Measurements from ENCODE around the gene LPCAT1. TPM values are rescaled to one million over a fixed set of nuclear protein-coding genes. Genes with fewer than 3 reads are reported as not detected.

Gene LPCAT1
- total RNA-seq, 1 donor from 2014 or later: 37.9 TPM

DNA sequence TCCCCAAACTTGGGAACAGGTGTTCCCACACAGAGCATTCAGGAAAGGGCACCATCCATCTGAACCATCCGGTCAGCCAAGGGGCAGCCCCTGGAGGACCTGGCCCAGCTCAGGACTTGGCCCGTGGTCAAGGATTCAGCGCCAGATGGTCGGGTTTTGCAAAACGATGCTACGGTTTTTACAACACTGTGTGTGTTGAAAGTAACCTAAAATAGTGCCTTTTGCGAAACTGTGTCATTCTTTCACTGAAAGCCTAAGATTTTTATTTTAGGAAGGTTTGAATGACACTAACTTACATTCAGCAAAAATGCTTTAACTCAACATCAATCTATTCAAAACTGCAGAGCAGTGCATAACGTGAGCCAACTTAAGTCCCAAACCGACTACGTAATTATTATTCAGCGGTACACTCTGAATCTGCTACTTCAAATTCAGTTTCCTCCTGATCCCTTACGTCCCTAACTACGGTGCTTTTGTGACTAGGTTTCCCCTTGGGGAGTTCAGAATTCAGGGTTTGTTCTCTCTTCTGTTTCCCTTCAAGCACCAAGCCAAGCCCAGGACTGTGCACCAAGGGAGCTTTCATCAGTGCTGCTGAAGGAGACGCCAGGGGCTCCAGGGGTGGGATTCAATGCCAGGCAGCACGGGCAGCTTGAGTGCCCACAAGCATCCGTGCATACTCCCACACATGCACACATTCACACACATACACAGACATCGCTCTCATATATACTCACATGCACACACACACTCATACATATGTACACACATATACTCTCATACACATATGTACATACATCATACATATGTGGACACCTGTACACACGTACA is 25.8 kb downstream of the LPCAT1 start:
- H3K27me3 Mint-ChIP-seq (ENCODE audit: unreplicated experiment): no peaks in the 10 kb centered on the region
- no peak overlapping the region for H3K4me3 Mint-ChIP-seq (ENCODE audit: unreplicated experiment)
- no peak for DNase-seq (ENCODE audit: extremely low spot score, unreplicated experiment)
- TF ChIP-seq CTCF (IDR thresholded peaks at IDR 0.05): no peak
- peaks cover 7% of the 10 kb centered on the region for H3K4me1 Mint-ChIP-seq (ENCODE audit: unreplicated experiment)
- H3K36me3 Mint-ChIP-seq (ENCODE audit: unreplicated experiment): peaks cover 6% of the 10 kb centered on the region
- no peak overlapping the region for H3K27ac Mint-ChIP-seq (ENCODE audit: unreplicated experiment)
- H3K9me3 Mint-ChIP-seq (ENCODE audit: unreplicated experiment): no peaks in the 10 kb centered on the region

GRCh38 chr5:1497242-1497777 is 26.4 kb downstream of the LPCAT1 start:
- no peak for TF ChIP-seq CTCF (IDR thresholded peaks at IDR 0.05)
- no peak for DNase-seq (ENCODE audit: extremely low spot score, unreplicated experiment)
- no peak overlapping the region for H3K4me3 Mint-ChIP-seq (ENCODE audit: unreplicated experiment)
- no peak overlapping the region for H3K27ac Mint-ChIP-seq (ENCODE audit: unreplicated experiment)
- no peaks in the 10 kb centered on the region for H3K9me3 Mint-ChIP-seq (ENCODE audit: unreplicated experiment)
- H3K36me3 Mint-ChIP-seq (ENCODE audit: unreplicated experiment): peaks cover 10% of the 10 kb centered on the region
- H3K4me1 Mint-ChIP-seq (ENCODE audit: unreplicated experiment): peaks cover 7% of the 10 kb centered on the region
- no peaks in the 10 kb centered on the region for H3K27me3 Mint-ChIP-seq (ENCODE audit: unreplicated experiment)

DNA sequence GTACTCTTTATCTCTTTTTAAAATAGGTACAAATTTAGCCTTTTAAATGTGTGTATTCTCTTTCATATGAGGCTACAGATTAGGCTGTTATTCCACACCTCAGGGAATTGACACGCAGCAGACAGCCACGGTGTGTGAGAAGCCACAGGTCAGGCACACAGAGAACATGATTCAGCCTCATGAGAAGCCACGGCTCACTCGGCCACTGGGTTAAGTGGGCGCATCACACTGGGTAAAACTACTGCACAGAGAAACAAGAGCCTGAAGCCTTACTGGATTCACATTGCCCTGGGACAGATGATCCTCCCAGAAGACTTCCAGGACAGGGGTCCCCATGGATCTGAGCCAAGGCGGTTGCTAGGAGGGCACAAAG is 28.2 kb downstream of the LPCAT1 start:
- no peaks in the 10 kb centered on the region for H3K27me3 Mint-ChIP-seq (ENCODE audit: unreplicated experiment)
- H3K27ac Mint-ChIP-seq (ENCODE audit: unreplicated experiment): no peak overlapping the region
- no peak for DNase-seq (ENCODE audit: extremely low spot score, unreplicated experiment)

DNA sequence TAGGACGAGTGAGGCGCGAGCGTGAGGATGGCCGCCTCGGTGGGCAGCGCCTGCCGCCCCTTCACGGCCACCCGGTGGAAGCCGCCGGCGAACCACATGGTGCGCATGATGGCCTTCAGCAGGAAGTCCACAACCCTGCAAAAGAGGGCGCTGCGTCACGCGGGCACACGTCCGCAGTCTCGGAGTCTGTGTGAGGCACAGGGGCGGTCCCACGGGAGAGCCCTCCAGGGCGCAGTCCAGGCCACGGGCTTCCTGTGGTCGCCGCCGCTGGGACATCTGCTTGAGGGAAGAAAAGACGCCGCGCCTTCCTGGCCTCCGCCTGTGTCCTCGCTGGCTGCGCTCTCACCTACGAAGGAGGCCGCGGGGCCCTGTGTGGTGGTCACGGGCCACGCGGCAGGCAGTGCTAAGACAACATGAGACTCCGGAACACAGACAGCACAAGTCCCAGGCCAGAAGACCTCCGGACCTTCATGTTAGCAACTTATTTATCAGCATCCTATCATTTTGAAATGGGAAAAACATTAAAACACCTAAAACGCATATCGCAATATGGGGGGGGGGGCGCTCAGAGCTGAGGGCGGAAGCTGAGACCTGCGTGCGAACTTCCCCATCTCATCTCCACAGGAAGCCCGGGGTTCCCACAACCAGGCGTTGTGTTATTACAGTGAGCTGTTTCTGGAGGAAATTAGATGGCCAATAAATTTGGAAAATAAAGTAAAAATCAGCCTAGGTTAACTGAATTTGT is 28.8 kb downstream of the LPCAT1 start:
- H3K27ac Mint-ChIP-seq (ENCODE audit: unreplicated experiment): no peak overlapping the region
- no peak for TF ChIP-seq CTCF (IDR thresholded peaks at IDR 0.05)
- H3K36me3 Mint-ChIP-seq (ENCODE audit: unreplicated experiment): peaks cover 18% of the 10 kb centered on the region
- no peak overlapping the region for H3K4me3 Mint-ChIP-seq (ENCODE audit: unreplicated experiment)
- no peaks in the 10 kb centered on the region for H3K9me3 Mint-ChIP-seq (ENCODE audit: unreplicated experiment)
- H3K27me3 Mint-ChIP-seq (ENCODE audit: unreplicated experiment): no peaks in the 10 kb centered on the region
- DNase-seq (ENCODE audit: extremely low spot score, unreplicated experiment): no peak
- peaks cover 7% of the 10 kb centered on the region for H3K4me1 Mint-ChIP-seq (ENCODE audit: unreplicated experiment)

More for the DNA sequence above, 28.2 kb downstream of the LPCAT1 start:
- no peak for TF ChIP-seq CTCF (IDR thresholded peaks at IDR 0.05)
- Mint-ChIP-seq H3K36me3 (ENCODE audit: unreplicated experiment) (peaks cover 19% of the 10 kb centered on the region), H3K4me3 (ENCODE audit: unreplicated experiment) (no peak overlapping the region), H3K4me1 (ENCODE audit: unreplicated experiment) (peaks cover 7% of the 10 kb centered on the region), H3K9me3 (ENCODE audit: unreplicated experiment) (no peaks in the 10 kb centered on the region)

- Mint-ChIP-seq H3K9me3 (ENCODE audit: unreplicated experiment) (no peaks in the 10 kb centered on the region), H3K4me1 (ENCODE audit: unreplicated experiment) (peaks cover 7% of the 10 kb centered on the region), H3K4me3 (ENCODE audit: unreplicated experiment) (no peak overlapping the region), H3K36me3 (ENCODE audit: unreplicated experiment) (peaks cover 22% of the 10 kb centered on the region), H3K27me3 (ENCODE audit: unreplicated experiment) (no peaks in the 10 kb centered on the region), H3K27ac (ENCODE audit: unreplicated experiment) (no peak overlapping the region)
- no peak for TF ChIP-seq CTCF (IDR thresholded peaks at IDR 0.05)
- no peak for DNase-seq (ENCODE audit: extremely low spot score, unreplicated experiment)
These were observed 29.8 kb downstream of the LPCAT1 start for GRCh38 chr5:1493941-1494340.
